Measurements from ENCODE around the gene ATP6V1B1.

The ATP6V1B1 gene

DNA sequence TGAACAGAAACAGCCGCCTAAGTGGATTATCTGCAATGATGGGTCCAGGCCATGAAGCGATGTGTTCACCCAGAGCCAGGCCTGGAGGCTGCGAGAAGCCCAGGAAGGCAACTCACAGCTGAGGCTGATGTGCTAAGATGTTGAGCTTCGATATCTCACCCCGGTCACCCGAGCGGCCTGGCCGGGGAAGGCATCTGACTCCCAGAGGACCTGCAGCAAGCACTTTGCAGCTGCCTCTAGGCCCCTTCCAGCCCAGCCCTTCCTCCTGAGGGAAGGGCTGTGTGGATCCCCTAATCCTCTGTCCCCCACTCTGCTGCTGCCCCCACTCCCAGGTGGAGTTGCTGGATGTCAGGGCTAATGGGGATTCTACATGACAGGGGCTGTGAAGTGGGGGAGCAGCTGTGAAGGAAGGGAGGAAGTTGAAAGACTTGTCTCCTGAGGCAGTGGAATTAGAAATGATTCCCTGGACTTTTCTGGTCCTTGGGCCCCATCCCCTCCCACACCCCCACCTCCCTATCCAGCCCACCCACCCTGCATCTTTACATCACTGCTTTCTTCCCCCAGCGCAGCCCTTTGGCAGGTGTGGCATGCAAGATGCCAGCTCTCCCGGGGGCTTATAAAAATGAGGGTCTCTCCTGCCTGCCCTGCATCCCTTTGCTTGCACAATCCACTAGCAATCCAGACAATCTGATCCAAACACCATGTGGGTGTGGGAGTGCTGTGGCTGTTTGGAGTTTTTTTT, 4.3 kb downstream of the ATP6V1B1 start:
- TF ChIP-seq, protein P1, sequence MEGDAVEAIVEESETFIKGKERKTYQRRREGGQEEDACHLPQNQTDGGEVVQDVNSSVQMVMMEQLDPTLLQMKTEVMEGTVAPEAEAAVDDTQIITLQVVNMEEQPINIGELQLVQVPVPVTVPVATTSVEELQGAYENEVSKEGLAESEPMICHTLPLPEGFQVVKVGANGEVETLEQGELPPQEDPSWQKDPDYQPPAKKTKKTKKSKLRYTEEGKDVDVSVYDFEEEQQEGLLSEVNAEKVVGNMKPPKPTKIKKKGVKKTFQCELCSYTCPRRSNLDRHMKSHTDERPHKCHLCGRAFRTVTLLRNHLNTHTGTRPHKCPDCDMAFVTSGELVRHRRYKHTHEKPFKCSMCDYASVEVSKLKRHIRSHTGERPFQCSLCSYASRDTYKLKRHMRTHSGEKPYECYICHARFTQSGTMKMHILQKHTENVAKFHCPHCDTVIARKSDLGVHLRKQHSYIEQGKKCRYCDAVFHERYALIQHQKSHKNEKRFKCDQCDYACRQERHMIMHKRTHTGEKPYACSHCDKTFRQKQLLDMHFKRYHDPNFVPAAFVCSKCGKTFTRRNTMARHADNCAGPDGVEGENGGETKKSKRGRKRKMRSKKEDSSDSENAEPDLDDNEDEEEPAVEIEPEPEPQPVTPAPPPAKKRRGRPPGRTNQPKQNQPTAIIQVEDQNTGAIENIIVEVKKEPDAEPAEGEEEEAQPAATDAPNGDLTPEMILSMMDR (IDR thresholded peaks at IDR 0.05; ENCODE audit: low read depth, low read length), result no peak
- no peak for DNase-seq (ENCODE audit: low read depth in 2 of 2)
- H3K4me3 ChIP-seq (replicated peaks in 1 of 2; ENCODE audit: low read depth in 2 of 2, low read length in 2 of 2), result no peak overlapping the region

- no peak overlapping the region for H3K4me3 ChIP-seq (replicated peaks in 1 of 2; ENCODE audit: low read depth in 2 of 2, low read length in 2 of 2)
- no peak for DNase-seq (ENCODE audit: low read depth in 2 of 2)
- TF ChIP-seq, protein P1 (IDR thresholded peaks at IDR 0.05; ENCODE audit: low read depth, low read length), result no peak
Measured at GRCh38 chr2:70941186-70941585, 5.5 kb downstream of the ATP6V1B1 start.

DNA sequence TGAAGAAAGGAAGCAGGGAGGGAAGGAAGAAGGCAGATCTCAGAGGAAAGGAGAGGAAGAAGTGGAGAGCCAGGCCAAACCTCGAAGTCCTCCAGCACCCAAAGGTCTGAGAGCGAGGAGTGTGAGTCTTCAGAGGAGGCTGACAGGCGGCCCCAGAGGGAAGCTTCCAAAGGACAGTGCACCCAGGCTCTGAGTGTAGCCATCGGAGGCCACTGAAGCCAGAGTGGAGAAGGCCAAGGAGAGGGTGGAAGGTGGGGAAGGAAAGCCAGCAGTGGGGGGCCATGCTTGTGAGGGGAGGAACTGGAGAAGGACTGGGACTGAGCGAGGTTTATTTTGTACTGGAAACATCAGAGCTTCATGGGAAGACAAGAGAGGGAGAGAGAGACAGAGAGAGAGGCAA, 6.0 kb downstream of the ATP6V1B1 start:
- H3K4me3 ChIP-seq (replicated peaks in 1 of 2; ENCODE audit: low read depth in 2 of 2, low read length in 2 of 2), result no peak overlapping the region
- TF ChIP-seq, protein P1 (IDR thresholded peaks at IDR 0.05; ENCODE audit: low read depth, low read length), result no peak
- no peak for DNase-seq (ENCODE audit: low read depth in 2 of 2)

DNA sequence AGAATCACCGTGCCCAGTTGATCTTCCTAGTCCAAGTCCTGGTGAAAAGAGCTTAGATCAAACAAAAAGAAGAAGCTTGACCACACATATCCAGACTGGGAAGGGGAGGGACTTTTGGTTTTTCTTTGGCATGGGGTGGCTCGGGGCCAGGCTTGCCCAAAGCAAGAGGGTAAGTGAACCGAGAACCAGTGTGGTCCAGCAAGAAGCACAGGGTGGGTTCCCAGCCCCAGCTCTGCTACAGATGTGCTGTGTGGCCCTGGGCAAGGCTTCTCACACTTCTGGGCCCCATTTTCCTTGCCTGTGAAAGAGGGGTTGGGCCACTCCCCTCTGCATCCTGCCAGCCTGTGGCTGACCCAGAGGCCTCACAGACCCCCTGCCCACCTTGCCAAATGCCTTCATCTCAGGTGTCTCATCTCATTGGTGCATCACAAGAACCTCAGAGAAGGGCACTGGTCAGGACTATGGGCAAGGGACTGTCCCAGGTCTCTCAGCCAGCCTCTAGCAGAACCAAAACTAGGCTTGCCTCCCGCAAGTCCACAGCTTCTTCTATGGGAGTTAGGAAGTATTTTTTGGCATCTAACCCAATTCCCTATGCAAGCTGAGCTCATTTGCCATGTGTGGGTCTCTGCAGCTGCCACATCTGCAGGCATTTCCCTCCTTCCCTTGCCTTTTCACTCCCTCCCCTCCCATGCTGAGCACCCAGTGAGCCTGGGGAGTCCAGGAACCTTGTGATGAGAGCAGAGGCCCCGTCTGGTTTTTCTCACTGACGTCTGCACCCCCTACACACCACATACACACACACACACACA, 6.9 kb downstream of the ATP6V1B1 start:
- TF ChIP-seq, protein P1 (IDR thresholded peaks at IDR 0.05; ENCODE audit: low read depth, low read length), result no peak
- H3K4me3 ChIP-seq (replicated peaks in 1 of 2; ENCODE audit: low read depth in 2 of 2, low read length in 2 of 2), result no peak overlapping the region
- DNase-seq (ENCODE audit: low read depth in 2 of 2), result peak in 1 of 2 donors; percentile 24

GRCh38 chr2:70943205-70943871, 7.6 kb downstream of the ATP6V1B1 start:
- DNase-seq (ENCODE audit: low read depth in 2 of 2), result no peak
- TF ChIP-seq, protein P1 (IDR thresholded peaks at IDR 0.05; ENCODE audit: low read depth, low read length), result no peak
- H3K4me3 ChIP-seq (replicated peaks in 1 of 2; ENCODE audit: low read depth in 2 of 2, low read length in 2 of 2), result no peak overlapping the region

GRCh38 chr2:70944111-70944690, 8.5 kb downstream of the ATP6V1B1 start:
- no peak overlapping the region for H3K4me3 ChIP-seq (replicated peaks in 1 of 2; ENCODE audit: low read depth in 2 of 2, low read length in 2 of 2)
- TF ChIP-seq, protein P1 (IDR thresholded peaks at IDR 0.05; ENCODE audit: low read depth, low read length), result no peak
- DNase-seq (ENCODE audit: low read depth in 2 of 2), result no peak

All from cardiac fibroblast (primary cell).